GM12864 (cell line): ENCODE results near the gene CNTNAP4.

Experiments used
- DNase-seq: peaks from one replicate; pipeline ENCODE4 v3.0.0-alpha.2; 2011; ENCODE audit warnings: low read depth
- H3K4me3 ChIP-seq: 2 replicates; pipeline ENCODE4 v1.5.1; 2011; ENCODE audit warnings: mild to moderate bottlenecking, low read depth, low read length, control low read depth
- CTCF ChIP-seq: IDR thresholded peaks from 2 replicates; pipeline ENCODE4 v1.5.1; 2011; ENCODE audit warnings: low read depth, mild to moderate bottlenecking, moderate library complexity, low read length, control low read depth, inconsistent platforms; ENCODE audit errors: missing control alignments

CNTNAP4 gene

GRCh38 chr16:76488065-76488417, 210.8 kb downstream of the CNTNAP4 start:
- DNase-seq, result no peak
- H3K4me3 ChIP-seq, result no peak overlapping the region
- TF ChIP-seq CTCF, result no peak

- DNase-seq, result no peak
- no peak for TF ChIP-seq CTCF
- no peak overlapping the region for H3K4me3 ChIP-seq
These were observed 212.9 kb downstream of the CNTNAP4 start for GRCh38 chr16:76490036-76490639.

- TF ChIP-seq CTCF, result no peak
- no peak overlapping the region for H3K4me3 ChIP-seq
- DNase-seq, result no peak
These were observed 222.8 kb downstream of the CNTNAP4 start for GRCh38 chr16:76500006-76500405.

- H3K4me3 ChIP-seq, result no peak overlapping the region
- DNase-seq, result no peak
- no peak for TF ChIP-seq CTCF
These were observed 224.9 kb downstream of the CNTNAP4 start for GRCh38 chr16:76502063-76502462.

- DNase-seq, result no peak
- H3K4me3 ChIP-seq, result no peak overlapping the region
- TF ChIP-seq CTCF, result no peak
These were observed 225.4 kb downstream of the CNTNAP4 start for GRCh38 chr16:76502555-76502954.

- no peak overlapping the region for H3K4me3 ChIP-seq
- TF ChIP-seq CTCF, result no peak
- no peak for DNase-seq
These were observed 225.9 kb downstream of the CNTNAP4 start for GRCh38 chr16:76503091-76503490.

- H3K4me3 ChIP-seq, result no peak overlapping the region
- no peak for TF ChIP-seq CTCF
- DNase-seq, result peak; percentile 18
These were observed 234.0 kb downstream of the CNTNAP4 start for GRCh38 chr16:76511203-76511602.
